H1 (cell line): ENCODE results near the gene GGT5. TPM values are rescaled to one million over a fixed set of nuclear protein-coding genes. Genes with fewer than 3 reads are reported as not detected.

Experiments used
- CTCF ChIA-PET: fragments of 300-600 bp; sonication (Branson Sonifier 250); formaldehyde crosslinking; loops from one replicate; lab custom pipeline; 2021; ENCODE audit not compliant: partially characterized antibody; lab: Charles Lee
- POLR2A ChIA-PET: fragments of 300-600 bp; sonication (Branson Sonifier 250); formaldehyde crosslinking; loops from one replicate; lab custom pipeline; 2021; ENCODE audit warnings: inconsistent platforms; ENCODE audit not compliant: partially characterized antibody; lab: Charles Lee
- DNase-seq, 2 experiments: peaks; one replicate each; pipeline versions ENCODE4 v3.0.0 to v3.0.0-alpha.2; 2010 to 2022; ENCODE audit warnings: low spot score in 2 of 2, low read depth in 1 of 2, mixed read lengths in 1 of 2
- FAIRE-seq: peaks from 2 replicates; lab custom pipeline; 2011; peaks lifted over from hg19 to GRCh38; lab: Jason Lieb, UNC
- H2AFZ ChIP-seq: 2 replicates; pipeline ENCODE4 v1.8.1; 2012; ENCODE audit warnings: low read length, inconsistent platforms
- H2AK5ac ChIP-seq: 2 replicates; pipeline ENCODE4 v1.6.1; 2013; ENCODE audit warnings: low read depth, low read length
- H2BK120ac ChIP-seq: replicated peaks from 2 replicates; pipeline ENCODE3; 2013; ENCODE audit warnings: low read depth, low read length, inconsistent platforms
- H2BK12ac ChIP-seq: 2 replicates; pipeline ENCODE4 v1.6.1; 2013; ENCODE audit warnings: low read depth, low read length
- H2BK15ac ChIP-seq: 2 replicates; pipeline ENCODE4 v1.6.1; 2013; ENCODE audit warnings: low read length
- H2BK20ac ChIP-seq: 2 replicates; pipeline ENCODE4 v1.6.1; 2013; ENCODE audit warnings: low read length
- H2BK5ac ChIP-seq: 2 replicates; pipeline ENCODE4 v1.6.1; 2013; ENCODE audit warnings: low read depth, low read length
- H3K14ac ChIP-seq: 2 replicates; pipeline ENCODE4 v1.6.1; 2013; ENCODE audit warnings: inconsistent platforms; ENCODE audit not compliant: insufficient read length
- H3K18ac ChIP-seq: 2 replicates; pipeline ENCODE4 v1.6.1; 2013; ENCODE audit warnings: low read length; ENCODE audit errors: extremely low read depth
- H3K23ac ChIP-seq: 2 replicates; pipeline ENCODE4 v1.6.1; 2013; ENCODE audit warnings: inconsistent platforms; ENCODE audit not compliant: insufficient read length
- H3K23me2 ChIP-seq: 2 replicates; pipeline ENCODE4 v1.6.1; 2013; ENCODE audit warnings: low read depth, low read length
- H3K27ac ChIP-seq: 2 replicates; pipeline ENCODE4 v1.6.1; 2011; ENCODE audit warnings: low read depth, low read length, inconsistent platforms
- H3K27me3 ChIP-seq, 4 experiments: replicated peaks in 1 of 4; 1 replicate in 1 of 4; 2 replicates in 3 of 4; pipeline versions ENCODE4 v1.6.1 to v1.8.1; 2011 to 2013; ENCODE audit warnings: low read length in 3 of 4, mild to moderate bottlenecking in 3 of 4, inconsistent platforms in 2 of 4, mixed read lengths in 2 of 4, moderate library complexity in 1 of 4; ENCODE audit not compliant: control insufficient read depth in 3 of 4, insufficient read depth in 3 of 4; ENCODE audit errors: extremely low read depth in 1 of 4
- H3K36me3 ChIP-seq, 4 experiments: 2 replicates each; pipeline versions ENCODE4 v1.6.1 to v1.8.1; 2011 to 2013; ENCODE audit warnings: mild to moderate bottlenecking in 4 of 4, low read length in 3 of 4, moderate library complexity in 2 of 4, control low read depth in 1 of 4, inconsistent platforms in 1 of 4; ENCODE audit not compliant: insufficient read depth in 4 of 4, control insufficient read depth in 2 of 4
- H3K4ac ChIP-seq: replicated peaks from 2 replicates; pipeline ENCODE3; 2013; ENCODE audit warnings: low read length, low read depth, mixed read lengths, inconsistent platforms; ENCODE audit not compliant: insufficient read length
- H3K4me1 ChIP-seq, 4 experiments: replicated peaks in 1 of 4; 1 replicate in 1 of 4; 2 replicates in 3 of 4; pipeline versions ENCODE4 v1.6.1 to v1.8.1; 2011 to 2013; ENCODE audit warnings: low read length in 3 of 4, inconsistent platforms in 2 of 4, mixed read lengths in 1 of 4; ENCODE audit not compliant: insufficient read depth in 4 of 4, control insufficient read depth in 3 of 4
- H3K4me2 ChIP-seq, 2 experiments: 2 replicates each; pipeline versions ENCODE4 v1.6.1 to v1.8.1; 2011 to 2013; ENCODE audit warnings: low read depth in 2 of 2, low read length in 2 of 2, control low read depth in 1 of 2, inconsistent platforms in 1 of 2, mild to moderate bottlenecking in 1 of 2; ENCODE audit not compliant: insufficient read depth in 1 of 2
- H3K4me3 ChIP-seq, 4 experiments: fragments of 200-600, 300-600 bp in 1 of 4; sonication (generic), shearing (Covaris generic), sonication (Bioruptor Twin) in 1 of 4; 2 replicates each; pipeline versions ENCODE4 v1.5.1 to v1.8.1; 2011 to 2016; ENCODE audit warnings: low read length in 4 of 4, low read depth in 3 of 4, control low read depth in 2 of 4, inconsistent platforms in 2 of 4, mild to moderate bottlenecking in 2 of 4, mixed read lengths in 1 of 4, moderate library complexity in 1 of 4; ENCODE audit not compliant: insufficient read depth in 2 of 4; ENCODE audit errors: extremely low read depth in 1 of 4
- H3K56ac ChIP-seq: replicated peaks from 2 replicates; pipeline ENCODE3; 2013; ENCODE audit warnings: low read depth, mild to moderate bottlenecking, mixed read lengths, low read length, inconsistent platforms; ENCODE audit not compliant: insufficient read length
- H3K79me1 ChIP-seq: 2 replicates; pipeline ENCODE4 v1.6.1; 2013; ENCODE audit warnings: low read depth, low read length, control low read depth
- H3K79me2 ChIP-seq, 2 experiments: 2 replicates each; pipeline versions ENCODE4 v1.6.1 to v1.8.1; 2012 to 2013; ENCODE audit warnings: low read length in 2 of 2, mild to moderate bottlenecking in 2 of 2, inconsistent platforms in 1 of 2; ENCODE audit not compliant: insufficient read depth in 2 of 2, control insufficient read depth in 1 of 2
- H3K9ac ChIP-seq, 4 experiments: replicated peaks in 1 of 4; 1 replicate in 1 of 4; 2 replicates in 3 of 4; pipeline versions ENCODE4 v1.6.1 to v1.8.1; 2011 to 2013; ENCODE audit warnings: low read depth in 3 of 4, low read length in 3 of 4, control low read depth in 2 of 4, mild to moderate bottlenecking in 2 of 4, moderate library complexity in 2 of 4, inconsistent platforms in 1 of 4; ENCODE audit errors: extremely low read depth in 1 of 4
- H3K9me3 ChIP-seq, 2 experiments: 2 replicates each; pipeline versions ENCODE4 v1.6.1 to v1.8.1; 2012 to 2013; ENCODE audit warnings: mild to moderate bottlenecking in 2 of 2, moderate library complexity in 2 of 2, control low read depth in 1 of 2, inconsistent platforms in 1 of 2, low read depth in 1 of 2, low read length in 1 of 2, mixed read lengths in 1 of 2; ENCODE audit not compliant: insufficient read depth in 2 of 2
- H4K20me1 ChIP-seq, 2 experiments: replicated peaks in 1 of 2; 2 replicates each; pipeline versions ENCODE3 to v1.8.1; 2011 to 2013; ENCODE audit warnings: inconsistent platforms in 2 of 2, low read length in 2 of 2, mild to moderate bottlenecking in 1 of 2; ENCODE audit not compliant: insufficient read depth in 2 of 2, control insufficient read depth in 1 of 2
- H4K5ac ChIP-seq: 2 replicates; pipeline ENCODE4 v1.6.1; 2013; ENCODE audit warnings: low read length, low read depth, mixed read lengths, inconsistent platforms; ENCODE audit not compliant: insufficient read length
- H4K8ac ChIP-seq: 2 replicates; pipeline ENCODE4 v1.8.0; 2013; ENCODE audit warnings: mild to moderate bottlenecking, moderate library complexity, low read length, inconsistent platforms; ENCODE audit not compliant: insufficient read depth; ENCODE audit errors: extremely low read depth
- H4K91ac ChIP-seq: replicated peaks from 2 replicates; pipeline ENCODE3; 2013; ENCODE audit warnings: low read length, mixed read lengths, inconsistent platforms; ENCODE audit not compliant: insufficient read length
- ATF2 ChIP-seq: IDR thresholded peaks from 2 replicates; pipeline ENCODE4 v1.6.1; 2012; ENCODE audit warnings: low read length, inconsistent platforms
- SIRT6 ChIP-seq: IDR thresholded peaks from one replicate; pipeline ENCODE4 v1.7.1; 2012; ENCODE audit warnings: low read length, inconsistent platforms
- SP1 ChIP-seq: IDR thresholded peaks from 2 replicates; pipeline ENCODE4 v1.6.1; 2011; ENCODE audit warnings: low read depth, low read length
- SP2 ChIP-seq: IDR thresholded peaks from 2 replicates; pipeline ENCODE4 v1.6.1; 2012; ENCODE audit warnings: mild to moderate bottlenecking, low read length, inconsistent platforms
- TEAD4 ChIP-seq: IDR thresholded peaks from 2 replicates; pipeline ENCODE4 v1.6.1; 2012; ENCODE audit warnings: low read depth, low read length, inconsistent platforms, mixed read lengths
- ZNF274 ChIP-seq: IDR thresholded peaks from 2 replicates; pipeline ENCODE4 v1.7.0; 2012; ENCODE audit warnings: low read length, borderline replicate concordance; ENCODE audit errors: extremely low read depth
- WGBS, 2 experiments: shearing (Covaris generic) in 1 of 2; methylation state at CpG; one replicate each; pipeline versions ENCODE4 v1.1.6 to v1.1.7; 2013 to 2015; ENCODE audit warnings: low lambda C conversion rate in 2 of 2, mixed read lengths in 2 of 2, inconsistent platforms in 1 of 2, low coverage in 1 of 2, missing lambda C conversion rate in 1 of 2; ENCODE audit not compliant: insufficient replicate concordance in 2 of 2, insufficient coverage in 1 of 2, insufficient read length in 1 of 2; ENCODE audit errors: extremely low coverage in 1 of 2, missing lambda C conversion rate in 1 of 2; 5-methylcytosine and 5-hydroxymethylcytosine counted together
- polyA plus RNA-seq, 7 experiments: library from polyadenylated mRNA; depleted of rRNA in 3 of 7; stranded (reverse) in 5 of 7; unstranded in 2 of 7; fragments of >200 nt in 5 of 7; fragments of 200-250 nt in 2 of 7; gene quantifications; 1 replicate in 5 of 7; 2 replicates in 1 of 7; 4 replicates in 1 of 7; pipeline versions ENCODE4 v1.2.1 to v1.2.3, GENCODE V29; 2011 to 2013; ENCODE audit warnings: missing spikeins in 2 of 7, mixed read lengths in 2 of 7
- total RNA-seq: library from RNA; stranded (reverse); fragmentation: NEBNext Ultra II Directional; extraction: Animal tissue kit (Norgen Biotek cat#: 25700); gene quantifications from 2 replicates; pipeline ENCODE4 v1.2.1, GENCODE V29; 2021

The GGT5 gene
- total and polyA plus RNA-seq, 2 of the 8 experiments (the other 6 are each of a cell fraction or from before 2014, with no cell fraction given), result 0.05 TPM; not detected in 1

- POLR2A ChIA-PET, result interaction anchor here (0.7 to 2.0 kb wide), 5 partner anchors 23 to 169 kb away, joined by 3 to 5 read pairs (median 4); no protein-coding TSS in a partner anchor
- Histone ChIP-seq H3K4me1 (peaks cover 0 to 13% (median 9%) of the 10 kb centered on the region in 4 experiments; a peak in 6 of 7 replicates), H4K5ac (no peak overlapping the region), H3K9me3 (no peaks in the 10 kb centered on the region), H2BK12ac (no peak overlapping the region), H3K36me3 (no peaks in the 10 kb centered on the region; a peak in 1 of 8 replicates), H4K91ac (no peak overlapping the region), H2AFZ (no peak overlapping the region), H2BK20ac (no peak overlapping the region), H3K27ac (no peak overlapping the region), H2BK15ac (no peak overlapping the region), H3K4ac (no peak overlapping the region), H2AK5ac (no peak overlapping the region), H4K20me1 (peaks cover 0 to 2% of the 10 kb centered on the region in 2 experiments), H3K9ac (no peak overlapping the region), H3K4me3 (no peak overlapping the region), H3K79me2 (no peaks in the 10 kb centered on the region), H3K18ac (no peak overlapping the region), H2BK120ac (no peak overlapping the region), H4K8ac (peak overlapping the region; percentile 51; the same call in 1 of the 2 replicates), H3K23ac (no peak overlapping the region), H3K79me1 (no peaks in the 10 kb centered on the region), H3K56ac (no peak overlapping the region), H3K14ac (no peak overlapping the region), H3K23me2 (no peaks in the 10 kb centered on the region; the same call in 1 of the 2 replicates), H3K4me2 (no peak overlapping the region), H2BK5ac (no peak overlapping the region), H3K27me3 (no peaks in the 10 kb centered on the region)
- DNase-seq, result no peak
- no peak for FAIRE-seq
- no peak for TF ChIP-seq ZNF274
- TF ChIP-seq TEAD4, result no peak
- no peak for TF ChIP-seq ATF2
- TF ChIP-seq SP1, result no peak
- no peak for TF ChIP-seq SIRT6
- TF ChIP-seq SP2, result no peak
- WGBS, 2 experiments, result 85% methylated on average over 17 of the region's 17 CpGs; no CpG with 5 or more reads in 1 of the 2 experiments
- CTCF ChIA-PET, result interaction anchor here (0.6 to 19.1 kb wide), 22 partner anchors 10 to 169 kb away, joined by 3 to 301 read pairs (median 4); partner anchors contain the start of gene CABIN1
Measured at GRCh38 chr22:24179478-24180210, 65.2 kb downstream of the GGT5 start.
